Endothelial cell of umbilical vein (primary cell): Measurements from ENCODE around the gene TACC3. TPM values are rescaled to one million over a fixed set of nuclear protein-coding genes. Genes with fewer than 3 reads are reported as not detected.

ENCODE experiments used
- BruUV-seq: library from RNA; stranded (reverse); fragments of 400-500 nt; replicated peaks from 2 replicates; lab custom pipeline; 2021; lab: Mats Ljungman, UMichigan
- CTCF ChIA-PET: fragments of 300-600, 350-600 bp; sonication (Branson Sonifier 250); formaldehyde crosslinking; loops from one replicate; lab custom pipeline; 2021; ENCODE audit warnings: antibody characterized with exemption, inconsistent platforms; lab: Charles Lee
- POLR2A ChIA-PET: fragments of 300-600, 350-600 bp; sonication (Branson Sonifier 250); formaldehyde crosslinking; loops from one replicate; lab custom pipeline; 2021; ENCODE audit warnings: antibody characterized with exemption, inconsistent platforms; lab: Charles Lee
- DNase-seq: peaks from one replicate; pipeline ENCODE4 v3.0.0-alpha.2; 2011; ENCODE audit warnings: low read depth, low spot score
- FAIRE-seq: peaks from 2 replicates; lab custom pipeline; 2011; peaks lifted over from hg19 to GRCh38; lab: Jason Lieb, UNC
- H2AFZ ChIP-seq: 2 replicates; pipeline ENCODE4 v1.6.0; 2012; ENCODE audit warnings: low read depth, low read length, control low read depth, inconsistent platforms
- H3K27ac ChIP-seq: 2 replicates; pipeline ENCODE4 v1.5.1; 2011; ENCODE audit warnings: low read depth, mild to moderate bottlenecking, control low read depth, low read length, moderate library complexity; ENCODE audit not compliant: insufficient read depth
- H3K27me3 ChIP-seq, 2 experiments: 2 replicates each; pipeline versions ENCODE4 v1.6.0 to v1.6.1; 2011; ENCODE audit warnings: low read length in 2 of 2, mixed read lengths in 1 of 2; ENCODE audit not compliant: control insufficient read depth in 2 of 2, insufficient read depth in 2 of 2
- H3K36me3 ChIP-seq, 2 experiments: 2 replicates in 1 of 2; 3 replicates in 1 of 2; pipeline ENCODE4 v1.5.1; 2011; ENCODE audit warnings: low read length in 2 of 2, mild to moderate bottlenecking in 1 of 2, moderate library complexity in 1 of 2; ENCODE audit not compliant: control insufficient read depth in 2 of 2, insufficient read depth in 2 of 2; ENCODE audit errors: extremely low read depth in 1 of 2
- H3K4me1 ChIP-seq: 3 replicates; pipeline ENCODE4 v1.5.1; 2011; ENCODE audit warnings: mild to moderate bottlenecking, low read length; ENCODE audit not compliant: control insufficient read depth, insufficient read depth; ENCODE audit errors: extremely low read depth
- H3K4me2 ChIP-seq: 2 replicates; pipeline ENCODE4 v1.6.1; 2011; ENCODE audit warnings: low read length, control low read depth, mixed read lengths; ENCODE audit not compliant: insufficient read depth
- H3K4me3 ChIP-seq, 3 experiments: fragments of 200-600 bp in 1 of 3; sonication (generic), shearing (Covaris generic) in 1 of 3; replicated peaks in 1 of 3; 2 replicates each; pipeline ENCODE4 v1.5.1; 2011 to 2016; ENCODE audit warnings: control low read depth in 3 of 3, low read length in 3 of 3, mild to moderate bottlenecking in 2 of 3, inconsistent platforms in 1 of 3, low read depth in 1 of 3, moderate library complexity in 1 of 3; ENCODE audit not compliant: insufficient read depth in 1 of 3
- H3K79me2 ChIP-seq: 2 replicates; pipeline ENCODE4 v1.6.0; 2012; ENCODE audit warnings: low read length, inconsistent platforms; ENCODE audit not compliant: control insufficient read depth, insufficient read depth
- H3K9ac ChIP-seq: replicated peaks from 2 replicates; pipeline ENCODE3; 2011; ENCODE audit warnings: low read length, control low read depth; ENCODE audit not compliant: insufficient read depth; ENCODE audit errors: extremely low read depth
- H3K9me1 ChIP-seq: replicated peaks from 3 replicates; pipeline ENCODE4 v1.6.0; 2011; ENCODE audit warnings: mild to moderate bottlenecking, low read length; ENCODE audit not compliant: control insufficient read depth, insufficient read depth; ENCODE audit errors: extremely low read depth
- H3K9me3 ChIP-seq: replicated peaks from 2 replicates; pipeline ENCODE4 v1.5.1; 2012; ENCODE audit warnings: low read length, inconsistent platforms; ENCODE audit not compliant: control insufficient read depth, insufficient read depth
- H4K20me1 ChIP-seq: replicated peaks from 2 replicates; pipeline ENCODE3; 2011; ENCODE audit warnings: mild to moderate bottlenecking, low read length; ENCODE audit not compliant: control insufficient read depth, insufficient read depth; ENCODE audit errors: extremely low read depth
- EZH2 ChIP-seq: IDR thresholded peaks from 2 replicates; pipeline ENCODE4 v1.6.1; 2012; ENCODE audit warnings: borderline replicate concordance, low read depth, mild to moderate bottlenecking, moderate library complexity, low read length, inconsistent platforms; ENCODE audit not compliant: severe bottlenecking
- FOS ChIP-seq: IDR thresholded peaks from 2 replicates; pipeline ENCODE4 v1.6.1; 2011; ENCODE audit warnings: mild to moderate bottlenecking, low read length, moderate library complexity, borderline replicate concordance; ENCODE audit not compliant: insufficient read depth
- GATA2 ChIP-seq: IDR thresholded peaks from 2 replicates; pipeline ENCODE4 v1.7.0; 2011; ENCODE audit warnings: low read depth, mild to moderate bottlenecking, moderate library complexity, mixed read lengths, low read length; ENCODE audit not compliant: insufficient read length, insufficient read depth
- JUN ChIP-seq: IDR thresholded peaks from 2 replicates; pipeline ENCODE4 v1.6.1; 2011; ENCODE audit warnings: borderline replicate concordance, low read depth; ENCODE audit not compliant: insufficient read length, insufficient read depth
- MYC ChIP-seq: IDR thresholded peaks from one replicate; pipeline ENCODE4 v1.6.1; 2011; ENCODE audit warnings: mild to moderate bottlenecking, low read depth, low read length
- POLR2A ChIP-seq: IDR thresholded peaks from 2 replicates; pipeline ENCODE4 v1.6.1; 2012; ENCODE audit warnings: low read depth, mild to moderate bottlenecking, control low read depth, low read length
- POLR2AphosphoS5 ChIP-seq: IDR thresholded peaks from 2 replicates; pipeline ENCODE4 v1.6.1; 2012; ENCODE audit warnings: low read depth, mild to moderate bottlenecking, control low read depth, low read length, moderate library complexity; ENCODE audit not compliant: insufficient read depth
- dilution Hi-C: fragments of 300-500 bp; cut with MboI; formaldehyde crosslinking; loops from one replicate; pipeline ENCODE4 v1.15.0; 2019; ENCODE audit warnings: low sequenced_read_pairs; ENCODE audit not compliant: extremely low pct_ligation_motif_present
- intact Hi-C: fragments of 100-400 bp; cut with micrococcal nuclease; formaldehyde crosslinking; loops from one replicate; pipeline ENCODE4 v1.10.0; 2022
- polyA plus RNA-seq, 4 experiments: library from polyadenylated mRNA; depleted of rRNA in 3 of 4; stranded (reverse) in 3 of 4; unstranded in 1 of 4; fragments of >200 nt; gene quantifications; 2 replicates each; pipeline versions ENCODE4 v1.2.1 to v1.2.3, GENCODE V29; 2011 to 2012; ENCODE audit warnings: missing spikeins in 1 of 4
- total RNA-seq: library from RNA; stranded (reverse); gene quantifications from 2 replicates; pipeline ENCODE4 v1.2.3, GENCODE V29; 2021
- TF ChIP-seq, protein P1 (sequence below): IDR thresholded peaks from 2 replicates; pipeline ENCODE4 v1.6.1; 2011; ENCODE audit not compliant: insufficient read depth, insufficient read length
- TF ChIP-seq, protein P2 (sequence below), 2 donors: IDR thresholded peaks; 1 replicate in 1 of 2; 2 replicates in 1 of 2; pipeline ENCODE4 v1.5.1; 2011; ENCODE audit warnings: low read length in 2 of 2, mild to moderate bottlenecking in 2 of 2, moderate library complexity in 2 of 2, control low read depth in 1 of 2, inconsistent platforms in 1 of 2, low read depth in 1 of 2; ENCODE audit not compliant: insufficient read depth in 1 of 2; ENCODE audit errors: extremely low read depth in 1 of 2

Gene TACC3
- total and polyA plus RNA-seq, 2 donors (not counting 3 experiments of a cell fraction or from before 2014, with no cell fraction given): 54.5 to 135 TPM

DNA sequence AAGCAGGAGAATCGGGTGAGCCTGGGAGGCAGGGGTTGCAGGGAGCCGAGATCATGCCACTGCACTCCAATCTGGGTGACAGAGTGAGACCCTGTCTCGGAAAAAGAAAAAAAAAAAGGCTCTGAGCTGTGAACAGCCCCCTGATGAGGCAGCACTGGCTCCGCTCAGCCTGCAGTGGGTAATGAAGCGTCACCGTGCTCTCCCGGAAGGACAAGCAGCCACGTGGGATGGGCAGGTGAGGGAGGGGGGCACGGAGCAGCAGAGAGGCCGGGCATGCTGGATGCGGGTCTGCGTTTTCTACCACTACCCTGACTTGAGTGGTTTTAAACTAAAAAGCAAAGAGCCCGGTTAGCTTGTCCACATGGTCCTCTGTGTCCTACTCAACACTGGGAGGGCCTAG, 15.5 kb downstream of the TACC3 start:
- Histone ChIP-seq H4K20me1 (no peaks in the 10 kb centered on the region), H2AFZ (no peak overlapping the region), H3K36me3 (peaks cover 28 to 46% of the 10 kb centered on the region in 2 experiments), H3K4me3 (no peak overlapping the region), H3K9ac (no peak overlapping the region), H3K79me2 (peaks cover 21% of the 10 kb centered on the region), H3K9me3 (no peaks in the 10 kb centered on the region), H3K27ac (no peak overlapping the region), H3K4me2 (no peak overlapping the region), H3K4me1 (no peaks in the 10 kb centered on the region), H3K27me3 (no peaks in the 10 kb centered on the region), H3K9me1 (no peaks in the 10 kb centered on the region)
- CTCF ChIA-PET: no interaction called here
- POLR2A ChIA-PET: no interaction called here
- intact Hi-C loops (no loop called here), dilution Hi-C loops (no loop called here)
- DNase-seq (no peak), FAIRE-seq (no peak)
- no TSS peak for BruUV-seq
- no peak for TF ChIP-seq EZH2
- TF ChIP-seq GATA2: no peak
- TF ChIP-seq, protein P1, sequence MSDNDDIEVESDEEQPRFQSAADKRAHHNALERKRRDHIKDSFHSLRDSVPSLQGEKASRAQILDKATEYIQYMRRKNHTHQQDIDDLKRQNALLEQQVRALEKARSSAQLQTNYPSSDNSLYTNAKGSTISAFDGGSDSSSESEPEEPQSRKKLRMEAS: no peak

DNA sequence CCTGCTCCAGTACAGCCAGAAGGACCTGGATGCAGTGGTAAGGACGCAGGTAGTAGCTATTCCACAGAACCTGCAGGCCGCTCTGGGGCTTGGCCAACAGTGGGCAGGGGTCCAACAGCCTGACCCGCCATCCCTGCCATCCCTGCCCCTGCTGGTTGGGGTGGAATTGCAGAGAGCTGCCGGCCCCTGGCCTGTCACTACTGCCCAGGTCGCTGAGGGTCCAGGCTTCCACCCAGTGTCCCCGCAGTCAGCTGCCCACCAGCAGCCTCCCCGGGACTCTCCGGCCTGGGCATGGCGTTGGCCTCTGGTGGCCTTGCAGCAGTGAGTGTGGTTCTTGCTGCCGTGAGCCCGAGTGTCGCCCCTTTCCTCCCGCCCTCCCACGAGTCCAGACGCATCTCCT, 16.3 kb downstream of the TACC3 start:
- Histone ChIP-seq H3K27me3 (no peaks in the 10 kb centered on the region), H2AFZ (no peak overlapping the region), H3K4me2 (no peak overlapping the region), H3K9me3 (no peaks in the 10 kb centered on the region), H3K36me3 (peaks cover 23 to 46% of the 10 kb centered on the region in 2 experiments), H3K9me1 (no peaks in the 10 kb centered on the region), H3K4me1 (no peaks in the 10 kb centered on the region), H3K9ac (no peak overlapping the region), H3K79me2 (peaks cover 16% of the 10 kb centered on the region), H4K20me1 (no peaks in the 10 kb centered on the region), H3K27ac (no peak overlapping the region), H3K4me3 (no peak overlapping the region)
- TF ChIP-seq POLR2A: no peak
- TF ChIP-seq JUN: no peak
- no peak for TF ChIP-seq MYC
- TF ChIP-seq, protein P1: no peak
- TF ChIP-seq POLR2AphosphoS5: no peak
- no peak for TF ChIP-seq GATA2
- TF ChIP-seq, protein P2, sequence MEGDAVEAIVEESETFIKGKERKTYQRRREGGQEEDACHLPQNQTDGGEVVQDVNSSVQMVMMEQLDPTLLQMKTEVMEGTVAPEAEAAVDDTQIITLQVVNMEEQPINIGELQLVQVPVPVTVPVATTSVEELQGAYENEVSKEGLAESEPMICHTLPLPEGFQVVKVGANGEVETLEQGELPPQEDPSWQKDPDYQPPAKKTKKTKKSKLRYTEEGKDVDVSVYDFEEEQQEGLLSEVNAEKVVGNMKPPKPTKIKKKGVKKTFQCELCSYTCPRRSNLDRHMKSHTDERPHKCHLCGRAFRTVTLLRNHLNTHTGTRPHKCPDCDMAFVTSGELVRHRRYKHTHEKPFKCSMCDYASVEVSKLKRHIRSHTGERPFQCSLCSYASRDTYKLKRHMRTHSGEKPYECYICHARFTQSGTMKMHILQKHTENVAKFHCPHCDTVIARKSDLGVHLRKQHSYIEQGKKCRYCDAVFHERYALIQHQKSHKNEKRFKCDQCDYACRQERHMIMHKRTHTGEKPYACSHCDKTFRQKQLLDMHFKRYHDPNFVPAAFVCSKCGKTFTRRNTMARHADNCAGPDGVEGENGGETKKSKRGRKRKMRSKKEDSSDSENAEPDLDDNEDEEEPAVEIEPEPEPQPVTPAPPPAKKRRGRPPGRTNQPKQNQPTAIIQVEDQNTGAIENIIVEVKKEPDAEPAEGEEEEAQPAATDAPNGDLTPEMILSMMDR (IDR thresholded peaks at IDR 0.05; ENCODE audit: extremely low read depth in 1 of 2, insufficient read depth in 1 of 2, low read depth in 1 of 2, low read length in 2 of 2): no peak
- TF ChIP-seq FOS: no peak
- FAIRE-seq (no peak), DNase-seq (no peak)
- BruUV-seq: no TSS peak
- POLR2A ChIA-PET: no interaction called here
- dilution Hi-C loops: no loop called here
- CTCF ChIA-PET: no interaction called here
- intact Hi-C loops: no loop called here
